Measurements from ENCODE around the gene CEP112.

- no peak for TF ChIP-seq CTCF (IDR thresholded peaks at IDR 0.05)
- TF ChIP-seq POLR2A (IDR thresholded peaks at IDR 0.05) = no peak
These were observed 137.7 kb downstream of the CEP112 start for GRCh38 chr17:66054242-66054641.
